Measurements from ENCODE around the gene FTO. TPM values are rescaled to one million over a fixed set of nuclear protein-coding genes. Genes with fewer than 3 reads are reported as not detected.

The FTO gene
- total RNA-seq, 1 experiment from 2014 or later: 78.3 TPM

- Histone ChIP-seq H3K27me3 (replicated peaks; ENCODE audit: control insufficient read depth, insufficient read depth, low read length) (no peaks in the 10 kb centered on the region), H3K4me1 (peaks cover 37% of the 10 kb centered on the region), H3K36me3 (ENCODE audit: control insufficient read depth, insufficient read depth, low read length) (no peaks in the 10 kb centered on the region; the same call in 1 of the 2 replicates), H3K9me3 (no peaks in the 10 kb centered on the region), H3K4me3 (ENCODE audit: low read depth, low read length) (no peak overlapping the region)
- Mint-ChIP-seq H3K27ac (ENCODE audit: unreplicated experiment) (peak overlapping the region; percentile 84), H3K27me3 (ENCODE audit: insufficient read depth, unreplicated experiment) (no peaks in the 10 kb centered on the region), H3K9me3 (ENCODE audit: unreplicated experiment) (peaks cover 10% of the 10 kb centered on the region), H3K4me1 (ENCODE audit: low read depth, unreplicated experiment) (peaks cover 27% of the 10 kb centered on the region), H3K4me3 (ENCODE audit: unreplicated experiment) (no peak overlapping the region), H3K36me3 (ENCODE audit: insufficient read depth, unreplicated experiment) (peaks cover 34% of the 10 kb centered on the region)
- TF ChIP-seq CTCF (IDR thresholded peaks at IDR 0.05; ENCODE audit: insufficient read depth in 1 of 2, low read depth in 1 of 2, low read length in 1 of 2, severe bottlenecking in 1 of 2, unreplicated experiment in 1 of 2): peak in 1 of 2 experiments; percentile 23
- no TSS peak for BruUV-seq (replicated peaks)
- ChIA-PET CTCF (interaction anchor here (0.9 kb wide), 1 partner anchor 106 kb away, joined by 3 read pairs; no protein-coding TSS in a partner anchor), POLR2A (no interaction called here)
- no peak for DNase-seq
- intact Hi-C loops (cut with micrococcal nuclease; ENCODE audit: unreplicated experiment): no loop called here
These were observed 178.4 kb downstream of the FTO start for GRCh38 chr16:53882310-53882709.

- H3K36me3 Mint-ChIP-seq (ENCODE audit: insufficient read depth, unreplicated experiment): peaks cover 34% of the 10 kb centered on the region
- Histone ChIP-seq H3K9me3 (no peaks in the 10 kb centered on the region), H3K36me3 (ENCODE audit: control insufficient read depth, insufficient read depth, low read length) (no peaks in the 10 kb centered on the region; the same call in 1 of the 2 replicates), H3K4me1 (peaks cover 31% of the 10 kb centered on the region), H3K4me3 (ENCODE audit: low read depth, low read length) (no peak overlapping the region), H3K27me3 (replicated peaks; ENCODE audit: control insufficient read depth, insufficient read depth, low read length) (no peaks in the 10 kb centered on the region)
- POLR2A ChIA-PET: interaction anchor here (1.0 kb wide), 1 partner anchor 15 kb away, joined by 3 read pairs; no protein-coding TSS in a partner anchor
- BruUV-seq (replicated peaks): no TSS peak
- no peak for TF ChIP-seq CTCF (IDR thresholded peaks at IDR 0.05; ENCODE audit: insufficient read depth in 1 of 2, low read depth in 1 of 2, low read length in 1 of 2, severe bottlenecking in 1 of 2, unreplicated experiment in 1 of 2)
- peaks cover 27% of the 10 kb centered on the region for H3K4me1 Mint-ChIP-seq (ENCODE audit: low read depth, unreplicated experiment)
- H3K9me3 Mint-ChIP-seq (ENCODE audit: unreplicated experiment): peaks cover 10% of the 10 kb centered on the region
- no peak for DNase-seq
- intact Hi-C loops (cut with micrococcal nuclease; ENCODE audit: unreplicated experiment): loop anchor here (2.0 kb wide), 1 partner anchor 334 kb away; no protein-coding TSS in a partner anchor
- H3K4me3 Mint-ChIP-seq (ENCODE audit: unreplicated experiment): no peak overlapping the region
- H3K27me3 Mint-ChIP-seq (ENCODE audit: insufficient read depth, unreplicated experiment): no peaks in the 10 kb centered on the region
- no peak overlapping the region for H3K27ac Mint-ChIP-seq (ENCODE audit: unreplicated experiment)
- CTCF ChIA-PET: no interaction called here
These were observed 180.8 kb downstream of the FTO start for GRCh38 chr16:53884748-53885147.

- Mint-ChIP-seq H3K4me1 (ENCODE audit: low read depth, unreplicated experiment) (peaks cover 27% of the 10 kb centered on the region), H3K9me3 (ENCODE audit: unreplicated experiment) (peaks cover 10% of the 10 kb centered on the region), H3K27me3 (ENCODE audit: insufficient read depth, unreplicated experiment) (no peaks in the 10 kb centered on the region), H3K36me3 (ENCODE audit: insufficient read depth, unreplicated experiment) (peaks cover 23% of the 10 kb centered on the region), H3K27ac (ENCODE audit: unreplicated experiment) (peak overlapping the region; percentile 35), H3K4me3 (ENCODE audit: unreplicated experiment) (no peak overlapping the region)
- Histone ChIP-seq H3K36me3 (ENCODE audit: control insufficient read depth, insufficient read depth, low read length) (no peaks in the 10 kb centered on the region; the same call in 1 of the 2 replicates), H3K4me3 (ENCODE audit: low read depth, low read length) (no peak overlapping the region), H3K9me3 (no peaks in the 10 kb centered on the region), H3K4me1 (peaks cover 27% of the 10 kb centered on the region), H3K27me3 (replicated peaks; ENCODE audit: control insufficient read depth, insufficient read depth, low read length) (no peaks in the 10 kb centered on the region)
- no peak for DNase-seq
- ChIA-PET POLR2A (interaction anchor here (1.0 kb wide), 1 partner anchor 93 kb away, joined by 3 read pairs; no protein-coding TSS in a partner anchor), CTCF (no interaction called here)
- no TSS peak for BruUV-seq (replicated peaks)
- intact Hi-C loops (cut with micrococcal nuclease; ENCODE audit: unreplicated experiment): no loop called here
- no peak for TF ChIP-seq CTCF (IDR thresholded peaks at IDR 0.05; ENCODE audit: insufficient read depth in 1 of 2, low read depth in 1 of 2, low read length in 1 of 2, severe bottlenecking in 1 of 2, unreplicated experiment in 1 of 2)
These were observed 182.8 kb downstream of the FTO start for GRCh38 chr16:53886482-53887378.
